Activated CD8-positive, alpha-beta memory T cell treated with anti-CD3 and anti-CD28 coated beads, Interleukin-2, amount 10 ng/mL, durations not matched to agents 7 days and 5 days (primary cell): Measurements from ENCODE around the gene LINGO1. TPM values are rescaled to one million over a fixed set of nuclear protein-coding genes. Genes with fewer than 3 reads are reported as not detected.
A peak's percentile ranks its signal among the peaks of the same experiment; 100 is the strongest.

Experiments used
- ATAC-seq: fragments of 150-1000 bp; cut with Tn5 transposase; one replicate; pipeline ENCODE4 v1.10.0; 2021; ENCODE audit warnings: moderate library complexity
- CTCF ChIA-PET: fragments of 350-600 bp; sonication (Branson Sonifier 250); formaldehyde crosslinking; loops from one replicate; lab custom pipeline; 2021; ENCODE audit warnings: antibody characterized with exemption; lab: Charles Lee
- DNase-seq: peaks from one replicate; pipeline ENCODE4 v3.0.0-alpha.2; 2020
- H3K27ac Mint-ChIP-seq: one replicate; pipeline ENCODE4 v1.8.0; 2021; ENCODE audit warnings: mild to moderate bottlenecking, mixed read lengths
- H3K27me3 Mint-ChIP-seq: one replicate; pipeline ENCODE4 v1.8.0; 2021; ENCODE audit warnings: mixed read lengths
- H3K36me3 Mint-ChIP-seq: one replicate; pipeline ENCODE4 v1.8.0; 2021; ENCODE audit warnings: mild to moderate bottlenecking, mixed read lengths
- H3K4me1 Mint-ChIP-seq: one replicate; pipeline ENCODE4 v1.8.0; 2021; ENCODE audit warnings: mixed read lengths
- H3K4me3 Mint-ChIP-seq: one replicate; pipeline ENCODE4 v1.8.0; 2021; ENCODE audit warnings: mild to moderate bottlenecking, moderate library complexity, mixed read lengths
- H3K9me3 Mint-ChIP-seq: one replicate; pipeline ENCODE4 v1.8.0; 2022; ENCODE audit warnings: low read depth, mixed read lengths
- total RNA-seq, 2 experiments: library from RNA; stranded (reverse); gene quantifications; one replicate each; pipeline ENCODE4 v1.2.3, GENCODE V29; 2021

Gene LINGO1
- total RNA-seq, 2 experiments from 2014 or later: not detected

GRCh38 chr15:77647961-77648360 lies 15.2 kb upstream of the LINGO1 start:
- Mint-ChIP-seq H3K4me3 (no peak overlapping the region), H3K9me3 (no peaks in the 10 kb centered on the region), H3K36me3 (no peaks in the 10 kb centered on the region), H3K4me1 (no peaks in the 10 kb centered on the region), H3K27ac (no peak overlapping the region), H3K27me3 (peaks cover 14% of the 10 kb centered on the region)
- CTCF ChIA-PET: interaction anchor here (5.6 kb wide), 1 partner anchor 13 kb away, joined by 33 read pairs; the partner anchor contains the start of gene LINGO1
- DNase-seq: no peak
- no peak for ATAC-seq

DNA sequence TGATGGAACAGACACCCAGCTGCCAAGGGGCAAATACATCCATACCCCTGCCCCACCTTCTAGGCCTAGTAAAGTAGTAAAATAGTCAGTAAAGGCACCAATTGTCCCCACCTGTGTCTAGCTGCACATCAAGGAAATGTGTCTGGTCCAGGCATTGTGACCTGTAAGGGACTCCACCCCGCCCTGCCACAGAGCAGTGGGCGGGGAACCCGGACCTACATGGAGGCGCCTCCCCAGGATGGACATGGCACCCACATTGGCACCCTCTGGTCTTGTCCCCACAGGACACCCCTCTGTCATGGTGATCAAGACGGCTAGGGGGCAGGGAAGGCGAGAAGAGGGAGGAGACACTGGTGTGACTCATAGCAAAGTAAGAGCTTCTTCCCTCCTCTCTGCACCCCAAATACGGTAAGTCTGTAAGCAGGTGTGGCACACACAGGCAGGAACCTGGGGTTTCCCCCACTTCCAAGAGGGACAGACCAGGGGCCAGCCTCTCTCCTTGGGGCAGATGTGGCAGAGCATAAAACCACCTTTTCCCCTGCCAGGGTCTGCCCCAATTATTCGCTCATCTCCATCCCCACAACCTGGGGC lies 13.5 kb upstream of the LINGO1 start:
- ATAC-seq: no peak
- CTCF ChIA-PET: interaction anchor here (5.6 kb wide), 1 partner anchor 11 kb away, joined by 33 read pairs; the partner anchor contains the start of gene LINGO1
- no peak for DNase-seq
- H3K4me1 Mint-ChIP-seq: no peaks in the 10 kb centered on the region
- H3K36me3 Mint-ChIP-seq: no peaks in the 10 kb centered on the region
- no peaks in the 10 kb centered on the region for H3K9me3 Mint-ChIP-seq
- peaks cover 9% of the 10 kb centered on the region for H3K27me3 Mint-ChIP-seq
- no peak overlapping the region for H3K27ac Mint-ChIP-seq
- H3K4me3 Mint-ChIP-seq: no peak overlapping the region

DNA sequence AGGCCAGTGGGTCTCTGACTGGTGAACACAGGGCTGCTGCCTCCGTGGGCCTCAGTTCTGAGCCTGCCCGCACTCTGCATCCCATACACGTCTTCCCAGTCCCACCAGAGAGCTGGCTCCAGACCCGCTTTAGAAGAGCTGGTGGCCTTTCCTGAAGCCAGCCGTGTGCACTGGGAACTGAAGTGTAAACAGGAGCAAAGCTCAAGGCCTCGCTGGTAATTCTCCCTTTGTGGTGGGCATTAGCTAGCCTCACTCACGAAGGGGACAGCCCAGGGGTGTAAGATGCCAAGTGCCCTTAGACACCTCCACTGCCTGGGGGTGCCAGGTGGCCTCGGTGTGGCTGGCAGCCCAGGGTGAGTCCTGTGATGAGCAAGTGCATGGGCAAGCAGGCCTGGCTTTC lies 12.9 kb upstream of the LINGO1 start:
- Mint-ChIP-seq H3K36me3 (no peaks in the 10 kb centered on the region), H3K27me3 (peaks cover 5% of the 10 kb centered on the region), H3K4me1 (no peaks in the 10 kb centered on the region), H3K9me3 (no peaks in the 10 kb centered on the region), H3K27ac (no peak overlapping the region), H3K4me3 (no peak overlapping the region)
- DNase-seq (no peak), ATAC-seq (no peak)
- CTCF ChIA-PET: interaction anchor here (5.6 kb wide), 1 partner anchor 11 kb away, joined by 33 read pairs; the partner anchor contains the start of gene LINGO1

DNA sequence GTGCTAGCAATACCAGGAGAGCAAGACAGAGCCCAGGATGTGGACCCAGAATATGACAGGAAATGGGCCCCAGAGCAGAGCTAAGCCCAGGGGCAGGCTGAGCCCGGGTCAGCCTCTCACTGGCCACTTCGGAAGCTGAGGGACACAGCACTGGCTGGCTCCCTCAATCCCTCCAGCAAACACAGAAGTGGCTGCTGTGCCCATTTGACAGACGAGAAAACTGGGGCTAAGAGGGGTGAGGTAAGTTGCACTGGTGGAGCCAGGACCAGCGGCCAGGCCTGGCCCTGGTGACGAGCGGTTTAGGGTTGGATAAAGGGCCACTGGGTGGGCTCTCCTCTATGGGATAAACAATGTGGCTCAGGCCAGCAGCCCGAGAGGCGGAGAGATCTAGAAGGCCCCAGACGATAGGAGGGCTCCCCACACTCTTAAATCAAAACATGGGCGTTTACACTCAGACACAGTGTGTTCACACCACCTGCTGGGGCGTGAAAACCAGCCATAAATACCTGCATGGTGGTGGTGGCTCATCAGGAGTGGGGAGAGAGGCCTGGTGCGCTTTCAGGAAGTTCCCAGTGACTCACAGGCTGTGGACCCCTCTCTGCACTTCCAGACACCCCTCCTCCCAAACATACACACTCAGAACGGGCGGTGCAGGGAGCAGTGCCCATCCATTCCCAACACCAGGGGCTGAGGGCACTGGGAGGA lies 12.0 kb upstream of the LINGO1 start:
- peaks cover 3% of the 10 kb centered on the region for H3K27me3 Mint-ChIP-seq
- DNase-seq (no peak), ATAC-seq (no peak)
- CTCF ChIA-PET: interaction anchor here (0.7 to 5.6 kb wide), 2 partner anchors 10 to 141 kb away, joined by 3 to 33 read pairs; partner anchors contain the start of gene LINGO1
- no peak overlapping the region for H3K4me3 Mint-ChIP-seq
- H3K27ac Mint-ChIP-seq: no peak overlapping the region
- no peaks in the 10 kb centered on the region for H3K36me3 Mint-ChIP-seq
- no peaks in the 10 kb centered on the region for H3K9me3 Mint-ChIP-seq
- H3K4me1 Mint-ChIP-seq: no peaks in the 10 kb centered on the region

GRCh38 chr15:77643764-77644163 lies 11.1 kb upstream of the LINGO1 start:
- no peaks in the 10 kb centered on the region for H3K9me3 Mint-ChIP-seq

DNA sequence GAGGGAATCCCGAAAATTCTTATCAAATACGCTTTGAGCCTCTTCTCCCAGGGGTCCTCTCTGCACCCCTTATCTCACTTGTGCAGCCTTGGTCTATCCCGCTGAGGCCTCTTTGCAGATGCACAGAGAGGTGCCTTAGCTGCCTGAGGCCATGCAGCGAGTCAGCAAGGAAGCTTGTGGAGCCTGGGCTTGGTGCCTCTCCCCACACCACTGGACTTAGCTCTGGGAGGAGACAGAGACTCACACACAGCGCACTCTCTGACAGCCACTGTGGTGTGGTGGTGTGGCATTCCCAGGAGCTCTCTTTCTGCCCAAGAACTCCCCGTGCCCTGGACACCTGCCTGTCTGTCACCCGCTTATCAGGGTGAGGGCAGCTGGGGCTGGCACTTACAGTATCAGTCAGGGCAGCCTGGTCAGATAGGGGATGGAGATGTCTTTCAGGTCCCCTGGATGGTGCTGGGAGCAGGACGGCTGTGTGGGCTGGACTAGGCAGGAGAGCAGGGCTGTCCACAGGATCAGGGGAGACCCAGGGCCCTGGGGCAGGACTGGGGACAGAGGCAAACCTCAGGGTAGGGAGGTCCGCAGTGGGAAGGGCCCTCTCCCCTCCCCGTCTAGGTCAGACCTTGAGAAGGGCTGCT lies 10.2 kb upstream of the LINGO1 start:
- DNase-seq (no peak), ATAC-seq (no peak)
- no peak overlapping the region for H3K27ac Mint-ChIP-seq
- H3K27me3 Mint-ChIP-seq: no peaks in the 10 kb centered on the region
- no peaks in the 10 kb centered on the region for H3K9me3 Mint-ChIP-seq
- no peaks in the 10 kb centered on the region for H3K36me3 Mint-ChIP-seq
- H3K4me3 Mint-ChIP-seq: no peak overlapping the region
- no peaks in the 10 kb centered on the region for H3K4me1 Mint-ChIP-seq
- CTCF ChIA-PET: interaction anchor here (0.7 to 1.2 kb wide), 2 partner anchors 10 to 12 kb away, joined by 3 read pairs; no protein-coding TSS in a partner anchor

More at GRCh38 chr15:77643764-77644163, 11.1 kb upstream of the LINGO1 start:
- DNase-seq: no peak
- no peaks in the 10 kb centered on the region for H3K27me3 Mint-ChIP-seq
- no peaks in the 10 kb centered on the region for H3K36me3 Mint-ChIP-seq
- no peak overlapping the region for H3K27ac Mint-ChIP-seq
- CTCF ChIA-PET: interaction anchor here (0.7 kb wide), 1 partner anchor 141 kb away, joined by 3 read pairs; no protein-coding TSS in a partner anchor
- no peak for ATAC-seq
- H3K4me1 Mint-ChIP-seq: no peaks in the 10 kb centered on the region
- H3K4me3 Mint-ChIP-seq: no peak overlapping the region

DNA sequence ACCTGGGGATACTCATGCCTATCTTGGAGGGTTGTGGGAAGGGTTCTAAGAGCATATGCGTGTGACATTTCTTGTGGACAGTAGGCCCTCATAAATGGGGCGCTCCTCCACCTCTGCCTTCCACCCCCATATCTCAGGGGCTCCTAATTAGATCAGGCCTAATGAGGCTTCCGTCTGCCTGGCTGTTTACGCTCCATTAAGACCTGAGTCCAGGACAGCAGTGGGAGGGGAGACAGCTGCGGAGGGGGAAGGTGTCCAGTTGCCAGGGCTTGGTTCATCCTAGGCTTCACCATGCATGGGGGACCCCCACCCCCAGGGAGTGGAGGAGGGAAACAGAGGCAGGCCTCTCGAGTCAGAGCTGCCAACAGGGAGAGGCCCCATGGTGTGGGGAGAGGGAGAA lies 9.3 kb upstream of the LINGO1 start:
- ATAC-seq (no peak), DNase-seq (no peak)
- CTCF ChIA-PET: interaction anchor here (0.7 to 1.2 kb wide), 2 partner anchors 9 to 11 kb away, joined by 3 read pairs; no protein-coding TSS in a partner anchor
- H3K4me1 Mint-ChIP-seq: no peaks in the 10 kb centered on the region
- H3K27ac Mint-ChIP-seq: no peak overlapping the region
- no peaks in the 10 kb centered on the region for H3K9me3 Mint-ChIP-seq
- no peak overlapping the region for H3K4me3 Mint-ChIP-seq
- H3K27me3 Mint-ChIP-seq: peaks cover 3% of the 10 kb centered on the region
- H3K36me3 Mint-ChIP-seq: no peaks in the 10 kb centered on the region

DNA sequence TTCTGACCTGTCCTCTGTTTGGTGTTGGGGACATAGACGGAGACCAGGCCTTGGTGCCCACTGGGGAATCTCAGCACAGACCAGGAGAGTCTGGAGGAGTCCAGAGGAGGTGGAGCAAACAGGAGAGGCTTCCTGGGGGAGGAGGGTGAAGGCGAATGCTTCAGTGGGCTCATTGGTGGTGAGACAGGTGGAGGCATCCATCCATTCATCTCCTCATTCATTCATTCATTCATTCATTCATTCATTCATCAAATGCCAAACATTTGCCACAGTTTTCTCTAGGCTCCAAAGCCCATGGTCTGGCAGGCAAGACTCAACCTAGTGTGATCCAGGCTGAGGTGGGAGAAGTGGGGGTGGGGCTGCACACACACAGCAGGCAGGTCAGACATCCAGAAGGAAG lies 7.9 kb upstream of the LINGO1 start:
- no peaks in the 10 kb centered on the region for H3K36me3 Mint-ChIP-seq
- no peak for DNase-seq
- no peaks in the 10 kb centered on the region for H3K4me1 Mint-ChIP-seq
- no peak overlapping the region for H3K27ac Mint-ChIP-seq
- H3K4me3 Mint-ChIP-seq: no peak overlapping the region
- ATAC-seq: no peak
- H3K27me3 Mint-ChIP-seq: peaks cover 15% of the 10 kb centered on the region
- CTCF ChIA-PET: no interaction called here
- no peaks in the 10 kb centered on the region for H3K9me3 Mint-ChIP-seq

- peaks cover 24% of the 10 kb centered on the region for H3K27me3 Mint-ChIP-seq
- H3K36me3 Mint-ChIP-seq: no peaks in the 10 kb centered on the region
- no peaks in the 10 kb centered on the region for H3K9me3 Mint-ChIP-seq
- H3K4me1 Mint-ChIP-seq: no peaks in the 10 kb centered on the region
- no peak overlapping the region for H3K27ac Mint-ChIP-seq
- ATAC-seq (no peak), DNase-seq (no peak)
- H3K4me3 Mint-ChIP-seq: no peak overlapping the region
- CTCF ChIA-PET: no interaction called here
These were observed 6.7 kb upstream of the LINGO1 start for GRCh38 chr15:77639431-77639830.

GRCh38 chr15:77637851-77638692 lies 5.4 kb upstream of the LINGO1 start:
- Mint-ChIP-seq H3K9me3 (no peaks in the 10 kb centered on the region), H3K36me3 (no peaks in the 10 kb centered on the region), H3K27me3 (peaks cover 35% of the 10 kb centered on the region), H3K4me3 (no peak overlapping the region), H3K4me1 (peaks cover 8% of the 10 kb centered on the region), H3K27ac (no peak overlapping the region)
- CTCF ChIA-PET: no interaction called here
- no peak for ATAC-seq
- DNase-seq: no peak

GRCh38 chr15:77636209-77636608 lies 3.5 kb upstream of the LINGO1 start:
- no peaks in the 10 kb centered on the region for H3K9me3 Mint-ChIP-seq
- H3K4me3 Mint-ChIP-seq: no peak overlapping the region
- CTCF ChIA-PET: interaction anchor here (4.6 to 5.1 kb wide), 2 partner anchors 11 to 185 kb away, joined by 33 to 39 read pairs; no protein-coding TSS in a partner anchor
- peaks cover 9% of the 10 kb centered on the region for H3K4me1 Mint-ChIP-seq
- H3K36me3 Mint-ChIP-seq: no peaks in the 10 kb centered on the region
- DNase-seq (no peak), ATAC-seq (no peak)
- H3K27me3 Mint-ChIP-seq: peaks cover 43% of the 10 kb centered on the region
- no peak overlapping the region for H3K27ac Mint-ChIP-seq

DNA sequence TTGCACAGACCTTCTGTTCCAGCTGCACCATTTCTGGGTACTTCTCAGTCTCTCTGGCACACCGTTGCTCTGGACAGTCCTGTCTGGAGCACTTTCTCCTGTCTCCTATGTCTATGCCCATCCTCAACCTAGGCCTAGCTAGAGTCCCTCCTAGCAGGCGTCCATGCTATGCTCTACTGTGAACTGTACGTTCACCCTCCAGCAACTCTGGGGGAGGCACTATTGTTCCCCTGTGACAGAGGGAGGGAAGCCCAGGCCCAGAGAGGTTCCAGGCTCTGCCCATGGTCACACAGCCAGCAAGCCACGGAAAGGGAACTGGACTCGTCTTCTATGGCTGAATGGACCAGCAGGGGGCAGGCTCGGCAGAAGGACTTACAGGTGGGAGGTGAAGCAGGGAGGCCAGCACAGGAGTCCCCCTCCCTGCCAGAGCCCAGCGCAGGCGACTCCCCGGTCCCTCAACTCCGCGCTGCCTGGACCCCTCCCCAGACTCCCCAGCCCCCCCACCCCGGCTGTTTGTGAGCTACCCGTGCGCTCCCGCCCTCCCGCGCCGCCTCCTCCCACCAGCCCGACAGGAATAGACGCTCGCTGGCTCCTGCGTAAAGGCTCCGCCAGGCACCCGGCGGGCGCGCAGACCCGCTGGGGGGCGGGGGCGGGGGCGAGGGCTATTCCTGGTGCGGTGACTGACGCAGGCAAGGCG lies 1.7 kb upstream of the LINGO1 start:
- Mint-ChIP-seq H3K27me3 (peaks cover 61% of the 10 kb centered on the region), H3K4me1 (peaks cover 9% of the 10 kb centered on the region), H3K9me3 (no peaks in the 10 kb centered on the region), H3K36me3 (no peaks in the 10 kb centered on the region), H3K4me3 (no peak overlapping the region), H3K27ac (no peak overlapping the region)
- peak; percentile 52 for ATAC-seq
- peak; percentile 83 for DNase-seq
- CTCF ChIA-PET: interaction anchor here (0.6 to 5.1 kb wide), 13 partner anchors 13 to 448 kb away, joined by 3 to 39 read pairs (median 5); no protein-coding TSS in a partner anchor
